Erythroblast (primary cell): Measurements from ENCODE around the gene OSBPL5.

ENCODE experiments used
- DNase-seq, 2 experiments: peaks; one replicate each; lab custom pipeline; 2025; lab: John Stamatoyannopoulos, UW
- GATA1 ChIP-seq: IDR thresholded peaks from 2 replicates; pipeline ENCODE4 v1.6.1; 2011; ENCODE audit warnings: low read depth, mild to moderate bottlenecking, control low read depth, low read length, moderate library complexity
- POLR2A ChIP-seq: IDR thresholded peaks from 2 replicates; pipeline ENCODE4 v1.6.1; 2011; ENCODE audit warnings: mild to moderate bottlenecking, low read length

The OSBPL5 gene

GRCh38 chr11:3193373-3194015 is 28.4 kb upstream of the OSBPL5 start:
- no peak for DNase-seq
- TF ChIP-seq GATA1, result no peak
- no peak for TF ChIP-seq POLR2A

DNA sequence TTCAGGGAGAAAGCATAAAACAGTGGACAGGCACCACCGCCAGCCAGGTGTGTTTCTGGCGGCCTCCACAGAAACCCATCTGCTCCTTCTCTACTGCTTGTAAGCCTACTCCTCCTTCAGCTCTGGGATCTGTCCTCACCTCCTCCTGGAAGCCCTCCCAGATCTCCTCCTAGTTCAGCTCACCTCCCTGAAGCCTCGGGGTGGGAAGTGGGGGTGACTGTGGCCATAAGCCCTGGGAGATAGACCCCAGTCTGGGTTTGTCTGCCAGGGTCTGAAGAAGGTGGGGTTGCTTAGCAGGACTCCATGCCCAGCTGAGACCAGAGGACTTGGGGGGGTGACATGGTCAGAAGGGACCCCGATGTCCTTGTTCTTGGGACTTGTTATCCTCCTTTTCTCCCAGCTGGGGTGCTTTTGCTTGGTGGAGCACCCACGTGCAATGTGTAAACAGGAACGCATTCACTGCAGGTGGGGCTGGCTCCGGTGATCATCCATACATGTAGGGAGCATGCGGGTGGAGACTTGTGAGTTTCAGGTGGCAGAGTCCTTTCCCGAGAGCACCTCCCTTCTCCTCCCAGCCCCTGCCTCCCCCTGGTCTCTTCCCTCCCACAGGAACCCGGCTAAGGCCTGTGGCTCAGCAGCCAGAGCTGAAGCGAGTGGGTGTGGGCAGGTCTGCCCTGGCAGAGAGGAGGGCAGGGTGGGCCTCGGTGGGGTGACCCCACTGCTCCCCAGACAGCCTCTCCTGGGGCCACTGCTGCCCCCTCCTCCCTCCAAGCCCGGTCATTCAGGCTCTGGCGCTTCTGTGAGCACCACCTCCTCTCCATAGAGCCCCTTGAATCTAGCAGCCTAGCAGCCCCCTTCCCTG is 27.6 kb upstream of the OSBPL5 start:
- no peak for TF ChIP-seq POLR2A
- no peak for TF ChIP-seq GATA1
- no peak for DNase-seq

GRCh38 chr11:3191586-3192324 is 26.6 kb upstream of the OSBPL5 start:
- TF ChIP-seq GATA1 (no peak), POLR2A (no peak)
- DNase-seq, result no peak

GRCh38 chr11:3190600-3190999 is 25.5 kb upstream of the OSBPL5 start:
- no peak for DNase-seq
- TF ChIP-seq GATA1, result no peak
- TF ChIP-seq POLR2A, result no peak

DNA sequence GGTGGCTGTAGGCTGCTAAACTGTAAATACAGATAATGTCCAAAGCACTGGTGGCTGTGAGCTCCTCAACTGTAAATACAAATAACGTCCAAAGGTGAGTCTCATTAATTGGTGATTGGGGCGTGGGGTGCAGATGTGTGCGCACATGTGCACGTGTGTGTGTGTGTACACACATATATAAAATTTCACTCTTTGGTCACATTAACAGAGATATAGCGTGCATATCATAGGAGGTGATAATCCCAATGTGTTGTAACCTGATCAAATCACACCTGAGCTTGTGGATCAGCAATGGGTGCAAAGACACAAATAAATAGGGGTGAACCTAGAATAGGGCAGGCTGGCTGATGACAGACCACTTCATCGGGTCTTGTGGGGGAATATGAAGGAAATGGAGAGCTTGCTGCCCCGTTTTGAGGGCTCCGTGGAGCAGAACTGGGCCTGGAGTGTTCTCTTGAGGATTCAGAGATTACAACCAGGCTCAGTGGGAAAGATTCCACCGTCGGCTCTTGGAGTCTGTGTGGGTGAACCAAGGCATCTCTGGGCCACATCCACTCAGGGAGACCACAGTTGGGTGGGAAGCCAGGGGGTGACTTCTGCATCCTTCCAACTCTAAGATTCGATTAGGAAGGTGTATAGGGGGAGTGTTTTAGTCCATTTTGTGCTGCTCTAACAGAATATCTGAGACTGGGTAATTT is 24.9 kb upstream of the OSBPL5 start:
- no peak for DNase-seq
- TF ChIP-seq GATA1, result no peak
- TF ChIP-seq POLR2A, result no peak

- DNase-seq, result no peak
These were observed 24.2 kb upstream of the OSBPL5 start for GRCh38 chr11:3189196-3189843.

GRCh38 chr11:3188496-3189195 is 23.5 kb upstream of the OSBPL5 start:
- TF ChIP-seq POLR2A (no peak), GATA1 (no peak)
- no peak for DNase-seq

More at GRCh38 chr11:3189196-3189843, 24.2 kb upstream of the OSBPL5 start:
- TF ChIP-seq POLR2A, result no peak
- TF ChIP-seq GATA1, result no peak

GRCh38 chr11:3186166-3186953 is 21.2 kb upstream of the OSBPL5 start:
- TF ChIP-seq POLR2A, result no peak
- no peak for TF ChIP-seq GATA1

GRCh38 chr11:3184732-3185347 is 19.7 kb upstream of the OSBPL5 start:
- no peak for DNase-seq
- TF ChIP-seq POLR2A (no peak), GATA1 (no peak)

More at GRCh38 chr11:3186166-3186953, 21.2 kb upstream of the OSBPL5 start:
- DNase-seq, result no peak

- TF ChIP-seq POLR2A (no peak), GATA1 (no peak)
- no peak for DNase-seq
These were observed 18.4 kb upstream of the OSBPL5 start for GRCh38 chr11:3183523-3183922.

DNA sequence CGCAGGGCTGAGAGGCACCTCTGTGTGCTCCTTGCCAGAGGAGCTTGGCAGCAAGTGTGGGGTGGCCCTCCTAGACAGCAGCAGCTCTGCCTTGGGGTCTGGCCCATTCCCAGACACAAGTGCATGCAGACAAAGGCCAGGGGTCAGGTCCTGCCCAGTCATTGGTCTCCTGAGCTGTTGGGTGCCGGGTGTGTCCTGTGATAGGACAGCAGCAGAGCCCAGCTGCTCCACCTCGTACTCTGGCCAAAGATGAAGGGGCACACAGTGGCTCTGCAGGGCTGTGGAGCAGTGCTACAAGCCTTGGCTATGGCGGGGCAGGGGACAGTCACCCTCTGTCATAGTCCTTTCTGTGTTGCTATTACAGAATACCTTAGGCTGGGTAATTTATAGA is 17.3 kb upstream of the OSBPL5 start:
- TF ChIP-seq POLR2A (no peak), GATA1 (no peak)

More for the DNA sequence above, 17.3 kb upstream of the OSBPL5 start:
- no peak for DNase-seq
